Gastrocnemius medialis (tissue), 4 donors: ENCODE measurements around the gene XRRA1. TPM values are rescaled to one million over a fixed set of nuclear protein-coding genes. Genes with fewer than 3 reads are reported as not detected.
"Not testable (repeated sequence)": the region's sequence is repeated elsewhere in the genome, so short reads cannot be mapped to it uniquely, and the experiment has no call there.

Experiments
- ATAC-seq, 2 donors: fragments of 150-250 bp; one replicate each; pipeline ENCODE4 v1.9.1; 2016
- DNase-seq, 2 donors: peaks; one replicate each; pipeline ENCODE4 v3.0.0-alpha.2; 2019
- H3K27ac ChIP-seq, 4 donors: fragments of 200-600 bp; sonication (generic); 1 replicate in 1 of 4; 2 replicates in 3 of 4; pipeline ENCODE4 v1.5.1; 2016 to 2018; ENCODE audit warnings: mild to moderate bottlenecking in 2 of 4, moderate library complexity in 1 of 4
- H3K27me3 ChIP-seq, 3 donors: fragments of 200-600 bp; sonication (generic) in 2 of 3; 1 replicate in 1 of 3; 2 replicates in 2 of 3; pipeline versions ENCODE4 v1.5.1 to v1.6.0; 2016 to 2019; ENCODE audit warnings: mild to moderate bottlenecking in 1 of 3, moderate library complexity in 1 of 3
- H3K36me3 ChIP-seq, 2 donors: fragments of 200-600 bp; sonication (generic) in 1 of 2; one replicate each; pipeline ENCODE4 v1.5.1; 2017 to 2018
- H3K4me1 ChIP-seq, 2 donors: fragments of 200-600 bp; sonication (generic) in 1 of 2; one replicate each; pipeline ENCODE4 v1.5.1; 2016 to 2017; ENCODE audit warnings: mild to moderate bottlenecking in 2 of 2
- H3K4me3 ChIP-seq, 4 donors: fragments of 200-600 bp; sonication (generic) in 3 of 4; 1 replicate in 1 of 4; 2 replicates in 3 of 4; pipeline ENCODE4 v1.5.1; 2016 to 2019; ENCODE audit warnings: mild to moderate bottlenecking in 2 of 4
- H3K9me3 ChIP-seq, 3 donors: fragments of 200-600 bp; sonication (generic) in 2 of 3; 1 replicate in 1 of 3; 2 replicates in 2 of 3; pipeline ENCODE4 v1.5.1; 2016 to 2019
- CTCF ChIP-seq, 5 experiments: fragments of 450-650 bp in 3 of 5; fragments of 200-600 bp in 2 of 5; sonication (generic) in 2 of 5; IDR thresholded peaks in 4 of 5; conservative IDR thresholded peaks in 1 of 5; 1 replicate in 4 of 5; 2 replicates in 1 of 5; pipeline ENCODE4 v1.5.1; 2016 to 2019; ENCODE audit warnings: antibody characterized with exemption in 5 of 5, mild to moderate bottlenecking in 3 of 5, moderate library complexity in 3 of 5
- POLR2A ChIP-seq, 2 donors: fragments of 450-650 bp; IDR thresholded peaks; one replicate each; pipeline ENCODE4 v1.6.1; 2017; ENCODE audit warnings: antibody characterized with exemption in 2 of 2, mild to moderate bottlenecking in 2 of 2, moderate library complexity in 2 of 2
- in situ Hi-C, 4 donors: fragments of 200-750 bp; cut with MboI; loops; one replicate each; pipeline versions ENCODE4 v1.15.0 to v1.8.0; 2017; ENCODE audit warnings: low sequenced_read_pairs in 4 of 4
- intact Hi-C: fragments of 100-400 bp; cut with DNase I; formaldehyde crosslinking; loops from one replicate; pipeline ENCODE4 v1.15.1; 2023; ENCODE audit warnings: low total_unique reads
- total RNA-seq, 4 donors: library from RNA; depleted of rRNA; stranded (reverse); fragments of >200 nt; gene quantifications; one replicate each; pipeline versions ENCODE4 v1.1.0 to v1.2.3, GENCODE V29; 2016

Gene XRRA1
- total RNA-seq, 4 donors from 2014 or later: 7.8 to 16.8 (median 8.8) TPM

DNA sequence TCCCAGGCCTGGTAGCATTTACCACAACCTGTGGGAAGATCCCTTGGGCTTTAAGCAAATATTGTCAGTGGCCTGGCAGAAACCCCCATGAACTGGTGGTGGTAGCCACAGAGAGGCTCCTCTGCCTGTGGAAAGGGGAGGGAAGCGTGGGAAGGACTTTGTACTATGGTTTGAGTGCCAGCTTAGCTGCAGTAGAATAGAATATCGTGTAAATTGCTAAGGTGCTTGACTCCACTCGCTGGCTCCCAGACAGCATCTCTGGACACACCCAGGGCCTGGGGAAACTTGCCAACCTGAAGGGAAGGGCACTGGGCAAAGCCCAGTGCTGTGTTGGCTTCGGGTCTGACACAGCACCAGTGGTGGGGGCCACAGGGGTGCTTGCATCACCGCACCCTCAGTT is 52.6 kb downstream of the XRRA1 start:
- ATAC-seq: no peak
- in situ Hi-C loops: no loop called here
- peaks cover 0 to 3% (median 0%) of the 10 kb centered on the region in 3 donors for H3K9me3 ChIP-seq

GRCh38 chr11:74895340-74896116 is 53.4 kb downstream of the XRRA1 start:
- no peak for TF ChIP-seq POLR2A (IDR thresholded peaks at IDR 0.05)
- no peak for TF ChIP-seq CTCF (IDR thresholded peaks at IDR 0.05 in 4 of 5, conservative IDR thresholded peaks at IDR 0.05 in 1 of 5)
- in situ Hi-C loops: no loop called here
- intact Hi-C loops: no loop called here
- peak in 1 of 2 donors; percentile 8 for DNase-seq
- H3K4me1 ChIP-seq: peaks cover 0 to 5% of the 10 kb centered on the region in 2 donors
- peak overlapping the region in 1 of 4 donors; percentile 41 for H3K27ac ChIP-seq
- H3K27me3 ChIP-seq: no peaks in the 10 kb centered on the region
- peak in 1 of 2 donors; percentile 60 for ATAC-seq
- H3K4me3 ChIP-seq: no peak overlapping the region
- no peaks in the 10 kb centered on the region for H3K36me3 ChIP-seq
- H3K9me3 ChIP-seq: peaks cover 0 to 3% (median 0%) of the 10 kb centered on the region in 3 donors

More for the DNA sequence above, 52.6 kb downstream of the XRRA1 start:
- intact Hi-C loops: no loop called here
- Histone ChIP-seq H3K27me3 (no peaks in the 10 kb centered on the region), H3K4me1 (peaks cover 0 to 5% of the 10 kb centered on the region in 2 donors), H3K4me3 (no peak overlapping the region), H3K27ac (no peak overlapping the region), H3K36me3 (no peaks in the 10 kb centered on the region)
- no peak for DNase-seq
- TF ChIP-seq CTCF (IDR thresholded peaks at IDR 0.05 in 4 of 5, conservative IDR thresholded peaks at IDR 0.05 in 1 of 5) (no peak), POLR2A (IDR thresholded peaks at IDR 0.05) (no peak)

- H3K9me3 ChIP-seq, H3K4me1 ChIP-seq, DNase-seq, H3K36me3 ChIP-seq, ATAC-seq, in situ Hi-C loops, H3K27ac ChIP-seq, intact Hi-C loops, H3K27me3 ChIP-seq, H3K4me3 ChIP-seq: not testable (repeated sequence)
These were observed 55.9 kb downstream of the XRRA1 start for GRCh38 chr11:74893015-74893414.

DNA sequence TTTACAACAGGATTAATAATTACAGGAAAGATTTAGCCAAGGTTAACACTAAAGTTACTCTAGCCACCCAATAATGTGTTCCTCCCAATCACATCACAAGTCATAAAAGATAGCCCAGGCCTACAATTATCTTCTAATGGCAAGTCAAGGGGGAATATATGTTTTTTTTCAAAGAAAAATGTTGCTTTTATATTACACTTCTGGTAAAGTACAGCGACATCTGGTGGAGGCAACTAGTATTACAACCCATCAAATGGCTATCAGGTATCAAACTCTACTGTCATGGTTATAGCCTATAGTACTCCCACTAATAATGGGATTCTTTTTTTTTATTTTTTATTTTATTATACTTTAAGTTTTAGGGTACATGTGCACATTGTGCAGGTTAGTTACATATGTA is 71.8 kb downstream of the XRRA1 start:
- TF ChIP-seq CTCF (IDR thresholded peaks at IDR 0.05 in 4 of 5, conservative IDR thresholded peaks at IDR 0.05 in 1 of 5) (peak; percentile 22 to 44 (median 33)), POLR2A (IDR thresholded peaks at IDR 0.05) (no peak)
- Histone ChIP-seq H3K36me3 (peaks cover 0 to 39% of the 10 kb centered on the region in 2 donors), H3K27me3 (no peaks in the 10 kb centered on the region), H3K4me3 (no peak overlapping the region), H3K27ac (no peak overlapping the region), H3K9me3 (peaks cover 0 to 4% (median 0%) of the 10 kb centered on the region in 3 donors), H3K4me1 (no peaks in the 10 kb centered on the region)
- intact Hi-C loops (no loop called here), in situ Hi-C loops (no loop called here)
- ATAC-seq (no peak), DNase-seq (no peak)

DNA sequence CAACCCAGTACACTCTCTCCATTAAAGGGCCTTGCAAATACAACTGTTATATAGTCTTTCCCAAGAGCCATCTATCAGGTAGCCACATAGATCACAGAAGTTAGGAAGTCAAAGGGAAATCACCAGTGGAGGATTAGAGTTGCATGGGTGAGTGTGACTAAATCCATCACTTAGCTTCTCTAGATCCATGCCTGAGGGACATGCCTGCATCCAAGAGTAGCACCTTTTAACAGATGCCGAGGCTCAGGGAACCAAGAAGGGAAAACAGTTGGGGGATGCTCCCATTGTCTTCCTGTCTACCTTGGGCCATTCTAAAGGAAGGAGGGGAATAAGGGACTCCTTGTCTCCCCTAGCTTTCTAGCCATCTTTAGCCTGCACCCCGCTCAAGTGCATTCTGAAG is 77.9 kb downstream of the XRRA1 start:
- intact Hi-C loops (no loop called here), in situ Hi-C loops (no loop called here)
- Histone ChIP-seq H3K27ac (no peak overlapping the region), H3K9me3 (peaks cover 0 to 39% (median 27%) of the 10 kb centered on the region in 3 donors), H3K27me3 (no peaks in the 10 kb centered on the region), H3K36me3 (peaks cover 0 to 78% of the 10 kb centered on the region in 2 donors), H3K4me3 (peak overlapping the region in 1 of 4 donors; percentile 7), H3K4me1 (no peaks in the 10 kb centered on the region)
- TF ChIP-seq CTCF (IDR thresholded peaks at IDR 0.05 in 4 of 5, conservative IDR thresholded peaks at IDR 0.05 in 1 of 5): no peak
- no peak for TF ChIP-seq POLR2A (IDR thresholded peaks at IDR 0.05)
- DNase-seq (no peak), ATAC-seq (no peak)
